ENCODE measurements around the gene PROSER2.

The PROSER2 gene

GRCh38 chr10:11804336-11804735 lies 18.8 kb upstream of the PROSER2 start:
- no peak overlapping the region for H3K27ac ChIP-seq (ENCODE audit: low read depth in 2 of 2, low read length in 2 of 2)
- no peaks in the 10 kb centered on the region for H3K36me3 ChIP-seq (ENCODE audit: control insufficient read depth in 2 of 2, insufficient read depth in 2 of 2, low read length in 2 of 2)
- no peak overlapping the region for H3K4me3 ChIP-seq (ENCODE audit: low read length in 2 of 2)
- H3K27me3 ChIP-seq (ENCODE audit: control insufficient read depth in 2 of 2, insufficient read depth in 2 of 2, low read length in 2 of 2): peaks cover 2 to 7% of the 10 kb centered on the region in 2 donors
- no peaks in the 10 kb centered on the region for H3K9me3 ChIP-seq (ENCODE audit: control insufficient read depth in 2 of 2, low read length in 2 of 2)
- H3K4me1 ChIP-seq (ENCODE audit: control insufficient read depth in 2 of 2, insufficient read depth in 2 of 2, low read length in 2 of 2): no peaks in the 10 kb centered on the region
- H3K9ac ChIP-seq (ENCODE audit: low read depth in 1 of 2, low read length in 2 of 2): no peak overlapping the region

GRCh38 chr10:11805792-11806191 lies 17.4 kb upstream of the PROSER2 start:
- Histone ChIP-seq H3K27ac (ENCODE audit: low read depth in 2 of 2, low read length in 2 of 2) (no peak overlapping the region), H3K9me3 (ENCODE audit: control insufficient read depth in 2 of 2, low read length in 2 of 2) (no peaks in the 10 kb centered on the region), H3K4me3 (ENCODE audit: low read length in 2 of 2) (no peak overlapping the region), H3K4me1 (ENCODE audit: control insufficient read depth in 2 of 2, insufficient read depth in 2 of 2, low read length in 2 of 2) (no peaks in the 10 kb centered on the region), H3K36me3 (ENCODE audit: control insufficient read depth in 2 of 2, insufficient read depth in 2 of 2, low read length in 2 of 2) (no peaks in the 10 kb centered on the region), H3K27me3 (ENCODE audit: control insufficient read depth in 2 of 2, insufficient read depth in 2 of 2, low read length in 2 of 2) (peaks cover 2 to 7% of the 10 kb centered on the region in 2 donors), H3K9ac (ENCODE audit: low read depth in 1 of 2, low read length in 2 of 2) (no peak overlapping the region)

GRCh38 chr10:11806706-11807105 lies 16.4 kb upstream of the PROSER2 start:
- no peak overlapping the region for H3K4me3 ChIP-seq (ENCODE audit: low read length in 2 of 2)
- H3K36me3 ChIP-seq (ENCODE audit: control insufficient read depth in 2 of 2, insufficient read depth in 2 of 2, low read length in 2 of 2): no peaks in the 10 kb centered on the region
- peaks cover 2 to 7% of the 10 kb centered on the region in 2 donors for H3K27me3 ChIP-seq (ENCODE audit: control insufficient read depth in 2 of 2, insufficient read depth in 2 of 2, low read length in 2 of 2)
- no peak overlapping the region for H3K9ac ChIP-seq (ENCODE audit: low read depth in 1 of 2, low read length in 2 of 2)
- no peaks in the 10 kb centered on the region for H3K9me3 ChIP-seq (ENCODE audit: control insufficient read depth in 2 of 2, low read length in 2 of 2)
- no peaks in the 10 kb centered on the region for H3K4me1 ChIP-seq (ENCODE audit: control insufficient read depth in 2 of 2, insufficient read depth in 2 of 2, low read length in 2 of 2)
- no peak overlapping the region for H3K27ac ChIP-seq (ENCODE audit: low read depth in 2 of 2, low read length in 2 of 2)

- H3K4me1 ChIP-seq (ENCODE audit: control insufficient read depth in 2 of 2, insufficient read depth in 2 of 2, low read length in 2 of 2): no peaks in the 10 kb centered on the region
These were observed 14.3 kb upstream of the PROSER2 start for GRCh38 chr10:11808808-11809207.

GRCh38 chr10:11810313-11810766 lies 12.8 kb upstream of the PROSER2 start:
- H3K27me3 ChIP-seq (ENCODE audit: control insufficient read depth in 2 of 2, insufficient read depth in 2 of 2, low read length in 2 of 2): peaks cover 4 to 5% of the 10 kb centered on the region in 2 donors
- H3K9ac ChIP-seq (ENCODE audit: low read depth in 1 of 2, low read length in 2 of 2): no peak overlapping the region
- no peaks in the 10 kb centered on the region for H3K9me3 ChIP-seq (ENCODE audit: control insufficient read depth in 2 of 2, low read length in 2 of 2)
- no peaks in the 10 kb centered on the region for H3K36me3 ChIP-seq (ENCODE audit: control insufficient read depth in 2 of 2, insufficient read depth in 2 of 2, low read length in 2 of 2)
- H3K4me3 ChIP-seq (ENCODE audit: low read length in 2 of 2): no peak overlapping the region
- H3K4me1 ChIP-seq (ENCODE audit: control insufficient read depth in 2 of 2, insufficient read depth in 2 of 2, low read length in 2 of 2): no peaks in the 10 kb centered on the region
- no peak overlapping the region for H3K27ac ChIP-seq (ENCODE audit: low read depth in 2 of 2, low read length in 2 of 2)

More at GRCh38 chr10:11808808-11809207, 14.3 kb upstream of the PROSER2 start:
- Histone ChIP-seq H3K36me3 (ENCODE audit: control insufficient read depth in 2 of 2, insufficient read depth in 2 of 2, low read length in 2 of 2) (no peaks in the 10 kb centered on the region), H3K27ac (ENCODE audit: low read depth in 2 of 2, low read length in 2 of 2) (no peak overlapping the region), H3K9ac (ENCODE audit: low read depth in 1 of 2, low read length in 2 of 2) (no peak overlapping the region), H3K27me3 (ENCODE audit: control insufficient read depth in 2 of 2, insufficient read depth in 2 of 2, low read length in 2 of 2) (peaks cover 4 to 5% of the 10 kb centered on the region in 2 donors), H3K4me3 (ENCODE audit: low read length in 2 of 2) (no peak overlapping the region), H3K9me3 (ENCODE audit: control insufficient read depth in 2 of 2, low read length in 2 of 2) (no peaks in the 10 kb centered on the region)

GRCh38 chr10:11810973-11811372 lies 12.2 kb upstream of the PROSER2 start:
- no peaks in the 10 kb centered on the region for H3K4me1 ChIP-seq (ENCODE audit: control insufficient read depth in 2 of 2, insufficient read depth in 2 of 2, low read length in 2 of 2)
- H3K27ac ChIP-seq (ENCODE audit: low read depth in 2 of 2, low read length in 2 of 2): no peak overlapping the region
- H3K9ac ChIP-seq (ENCODE audit: low read depth in 1 of 2, low read length in 2 of 2): no peak overlapping the region
- H3K9me3 ChIP-seq (ENCODE audit: control insufficient read depth in 2 of 2, low read length in 2 of 2): no peaks in the 10 kb centered on the region
- no peaks in the 10 kb centered on the region for H3K36me3 ChIP-seq (ENCODE audit: control insufficient read depth in 2 of 2, insufficient read depth in 2 of 2, low read length in 2 of 2)
- no peak overlapping the region for H3K4me3 ChIP-seq (ENCODE audit: low read length in 2 of 2)
- peaks cover 4 to 5% of the 10 kb centered on the region in 2 donors for H3K27me3 ChIP-seq (ENCODE audit: control insufficient read depth in 2 of 2, insufficient read depth in 2 of 2, low read length in 2 of 2)

GRCh38 chr10:11813177-11813576 lies 10.0 kb upstream of the PROSER2 start:
- no peaks in the 10 kb centered on the region for H3K9me3 ChIP-seq (ENCODE audit: control insufficient read depth in 2 of 2, low read length in 2 of 2)
- H3K4me1 ChIP-seq (ENCODE audit: control insufficient read depth in 2 of 2, insufficient read depth in 2 of 2, low read length in 2 of 2): no peaks in the 10 kb centered on the region
- H3K9ac ChIP-seq (ENCODE audit: low read depth in 1 of 2, low read length in 2 of 2): no peak overlapping the region
- no peak overlapping the region for H3K27ac ChIP-seq (ENCODE audit: low read depth in 2 of 2, low read length in 2 of 2)
- H3K27me3 ChIP-seq (ENCODE audit: control insufficient read depth in 2 of 2, insufficient read depth in 2 of 2, low read length in 2 of 2): peaks cover under 1 to 3% of the 10 kb centered on the region in 2 donors
- H3K4me3 ChIP-seq (ENCODE audit: low read length in 2 of 2): no peak overlapping the region
- no peaks in the 10 kb centered on the region for H3K36me3 ChIP-seq (ENCODE audit: control insufficient read depth in 2 of 2, insufficient read depth in 2 of 2, low read length in 2 of 2)

- no peaks in the 10 kb centered on the region for H3K36me3 ChIP-seq (ENCODE audit: control insufficient read depth in 2 of 2, insufficient read depth in 2 of 2, low read length in 2 of 2)
- H3K27ac ChIP-seq (ENCODE audit: low read depth in 2 of 2, low read length in 2 of 2): no peak overlapping the region
- no peak overlapping the region for H3K4me3 ChIP-seq (ENCODE audit: low read length in 2 of 2)
- H3K9me3 ChIP-seq (ENCODE audit: control insufficient read depth in 2 of 2, low read length in 2 of 2): no peaks in the 10 kb centered on the region
- H3K9ac ChIP-seq (ENCODE audit: low read depth in 1 of 2, low read length in 2 of 2): no peak overlapping the region
- H3K27me3 ChIP-seq (ENCODE audit: control insufficient read depth in 2 of 2, insufficient read depth in 2 of 2, low read length in 2 of 2): peaks cover 0 to 3% of the 10 kb centered on the region in 2 donors
- H3K4me1 ChIP-seq (ENCODE audit: control insufficient read depth in 2 of 2, insufficient read depth in 2 of 2, low read length in 2 of 2): no peaks in the 10 kb centered on the region
These were observed 9.1 kb upstream of the PROSER2 start for GRCh38 chr10:11813855-11814567.

- no peak overlapping the region for H3K27ac ChIP-seq (ENCODE audit: low read depth in 2 of 2, low read length in 2 of 2)
- no peaks in the 10 kb centered on the region for H3K9me3 ChIP-seq (ENCODE audit: control insufficient read depth in 2 of 2, low read length in 2 of 2)
- H3K36me3 ChIP-seq (ENCODE audit: control insufficient read depth in 2 of 2, insufficient read depth in 2 of 2, low read length in 2 of 2): no peaks in the 10 kb centered on the region
- no peaks in the 10 kb centered on the region for H3K4me1 ChIP-seq (ENCODE audit: control insufficient read depth in 2 of 2, insufficient read depth in 2 of 2, low read length in 2 of 2)
- H3K27me3 ChIP-seq (ENCODE audit: control insufficient read depth in 2 of 2, insufficient read depth in 2 of 2, low read length in 2 of 2): no peaks in the 10 kb centered on the region
- H3K4me3 ChIP-seq (ENCODE audit: low read length in 2 of 2): no peak overlapping the region
- H3K9ac ChIP-seq (ENCODE audit: low read depth in 1 of 2, low read length in 2 of 2): no peak overlapping the region
These were observed 4.1 kb upstream of the PROSER2 start for GRCh38 chr10:11819027-11819426.

- Histone ChIP-seq H3K9ac (ENCODE audit: low read depth in 1 of 2, low read length in 2 of 2) (no peak overlapping the region), H3K4me1 (ENCODE audit: control insufficient read depth in 2 of 2, insufficient read depth in 2 of 2, low read length in 2 of 2) (no peaks in the 10 kb centered on the region), H3K27ac (ENCODE audit: low read depth in 2 of 2, low read length in 2 of 2) (no peak overlapping the region), H3K36me3 (ENCODE audit: control insufficient read depth in 2 of 2, insufficient read depth in 2 of 2, low read length in 2 of 2) (no peaks in the 10 kb centered on the region), H3K4me3 (ENCODE audit: low read length in 2 of 2) (no peak overlapping the region), H3K9me3 (ENCODE audit: control insufficient read depth in 2 of 2, low read length in 2 of 2) (no peaks in the 10 kb centered on the region), H3K27me3 (ENCODE audit: control insufficient read depth in 2 of 2, insufficient read depth in 2 of 2, low read length in 2 of 2) (peaks cover 0 to 2% of the 10 kb centered on the region in 2 donors)
These were observed 965 bp upstream of the PROSER2 start for GRCh38 chr10:11822026-11822756.

All from mucosa of rectum (tissue), 2 donors.